K562 (cell line): ENCODE measurements around the gene GJA4. TPM values are rescaled to one million over a fixed set of nuclear protein-coding genes. Genes with fewer than 3 reads are reported as not detected.

Source experiments
- ATAC-seq: fragments of 200-7000 bp; cut with Tn5 transposase; 3 replicates; pipeline ENCODE4 v1.9.1; 2020; ENCODE audit warnings: moderate library complexity
- BruUV-seq: library from RNA; stranded (reverse); fragments of 400-500 nt; replicated peaks from 2 replicates; lab custom pipeline; 2021; lab: Mats Ljungman, UMichigan
- CTCF ChIA-PET: fragments of 300-600 bp; formaldehyde crosslinking; extraction: SDS; loops from one replicate; lab custom pipeline; 2021; ENCODE audit warnings: low intra/inter-chr PET ratio; lab: Yijun Ruan, JAX
- POLR2A ChIA-PET: fragments of 300-600, 350-650 bp; sonication (Branson Sonifier 250); formaldehyde crosslinking; extraction: SDS; loops from one replicate; lab custom pipeline; 2021; ENCODE audit warnings: antibody characterized with exemption, inconsistent platforms; lab: Yijun Ruan, JAX
- DNase-seq, 4 experiments: peaks; one replicate each; pipeline versions ENCODE4 v3.0.0 to v3.0.0-alpha.2; 2011 to 2018; ENCODE audit warnings: low spot score in 3 of 4, mixed read lengths in 3 of 4; ENCODE audit errors: extremely low read depth in 1 of 4
- FAIRE-seq: peaks from 2 replicates; lab custom pipeline; 2011; peaks lifted over from hg19 to GRCh38; lab: Jason Lieb, UNC
- H2AFZ ChIP-seq: 2 replicates; pipeline ENCODE4 v1.6.0; 2011; ENCODE audit warnings: low read depth, low read length, control low read depth, inconsistent platforms
- H3K27ac ChIP-seq: fragments of 200-600 bp; 3 replicates; pipeline ENCODE4 v1.8.0; 2011; ENCODE audit warnings: low read depth, mild to moderate bottlenecking, control low read depth, inconsistent platforms, low read length, moderate library complexity, mixed read lengths; ENCODE audit errors: extremely low read depth
- H3K27me3 ChIP-seq, 2 experiments: fragments of 300-600 bp in 1 of 2; 2 replicates in 1 of 2; 3 replicates in 1 of 2; pipeline versions ENCODE4 v1.6.0 to v1.8.0; 2011; ENCODE audit warnings: inconsistent platforms in 2 of 2, low read length in 2 of 2, mild to moderate bottlenecking in 1 of 2, mixed read lengths in 1 of 2, moderate library complexity in 1 of 2; ENCODE audit not compliant: control insufficient read depth in 2 of 2, insufficient read depth in 2 of 2
- H3K36me3 ChIP-seq: fragments of 300-600 bp; 3 replicates; pipeline ENCODE4 v1.8.0; 2011; ENCODE audit warnings: mild to moderate bottlenecking, low read length, inconsistent platforms; ENCODE audit not compliant: control insufficient read depth, insufficient read depth
- H3K4me1 ChIP-seq, 2 experiments: fragments of 200-600 bp in 1 of 2; replicated peaks in 1 of 2; 2 replicates in 1 of 2; 3 replicates in 1 of 2; pipeline versions ENCODE4 v1.5.1 to v1.8.0; 2011; ENCODE audit warnings: inconsistent platforms in 2 of 2, low read length in 2 of 2, mild to moderate bottlenecking in 1 of 2, mixed read lengths in 1 of 2, moderate library complexity in 1 of 2; ENCODE audit not compliant: control insufficient read depth in 2 of 2, insufficient read depth in 2 of 2
- H3K4me2 ChIP-seq: 2 replicates; pipeline ENCODE4 v1.6.1; 2011; ENCODE audit warnings: low read length, control low read depth, inconsistent platforms, mixed read lengths; ENCODE audit not compliant: insufficient read depth
- H3K4me3 ChIP-seq: fragments of 200-600 bp; sonication (generic), shearing (Covaris generic); 2 replicates; pipeline ENCODE4 v1.5.1; 2016; ENCODE audit warnings: control low read depth, inconsistent platforms
- H3K79me2 ChIP-seq: fragments of 200-600 bp; 3 replicates; pipeline ENCODE4 v1.8.0; 2011; ENCODE audit warnings: low read length, inconsistent platforms; ENCODE audit not compliant: control insufficient read depth, insufficient read depth
- H3K9ac ChIP-seq, 2 experiments: 2 replicates each; pipeline versions ENCODE4 v1.6.0 to v1.6.1; 2011; ENCODE audit warnings: low read depth in 2 of 2, low read length in 2 of 2, control low read depth in 1 of 2, inconsistent platforms in 1 of 2, mild to moderate bottlenecking in 1 of 2, mixed read lengths in 1 of 2; ENCODE audit not compliant: insufficient read depth in 1 of 2
- H3K9me1 ChIP-seq: one replicate; pipeline ENCODE4 v1.6.0; 2011; ENCODE audit warnings: inconsistent platforms, mild to moderate bottlenecking, low read length, moderate library complexity; ENCODE audit not compliant: control insufficient read depth, insufficient read depth
- H3K9me3 ChIP-seq: replicated peaks from 2 replicates; pipeline ENCODE4 v1.5.1; 2011; ENCODE audit warnings: low read depth, low read length, inconsistent platforms; ENCODE audit not compliant: control insufficient read depth, insufficient read depth
- H4K20me1 ChIP-seq: replicated peaks from 2 replicates; pipeline ENCODE4 v1.6.1; 2011; ENCODE audit warnings: low read length, inconsistent platforms, mixed read lengths; ENCODE audit not compliant: control insufficient read depth, insufficient read depth
- CHD2 ChIP-seq: IDR thresholded peaks from 2 replicates; pipeline ENCODE4 v1.6.1; 2011; ENCODE audit warnings: low read depth, low read length
- COPS2 ChIP-seq: fragments of 450-650 bp; conservative IDR thresholded peaks from 2 replicates; pipeline ENCODE4 v1.6.1; 2016; ENCODE audit warnings: mild to moderate bottlenecking, moderate library complexity
- KAT2B ChIP-seq: IDR thresholded peaks from one replicate; pipeline ENCODE4 v1.6.1; 2012; ENCODE audit warnings: low read depth, mild to moderate bottlenecking, control low read depth, inconsistent platforms, low read length, moderate library complexity
- NR2F6 ChIP-seq: fragments of 450-650 bp; formaldehyde crosslinking; IDR thresholded peaks from 2 replicates; pipeline ENCODE4 v1.4.0; 2020; ENCODE audit warnings: mild to moderate bottlenecking
- PCBP2 ChIP-seq: fragments of 200-400 bp; formaldehyde crosslinking; IDR thresholded peaks from 2 replicates; pipeline ENCODE4 v1.6.1; 2018; ENCODE audit warnings: low read length, low read depth, mild to moderate bottlenecking, moderate library complexity; ENCODE audit not compliant: poor library complexity, severe bottlenecking
- PHTF2 ChIP-seq: fragments of 250-450 bp; sonication (Bioruptor Pico); IDR thresholded peaks from 2 replicates; pipeline ENCODE4 v1.5.0; 2021; ENCODE audit warnings: mild to moderate bottlenecking
- PPARD ChIP-seq: fragments of 250-450 bp; sonication (Bioruptor Pico); IDR thresholded peaks from 2 replicates; pipeline ENCODE4 v1.8.0; 2022; ENCODE audit warnings: inconsistent platforms, mild to moderate bottlenecking, moderate library complexity
- RBBP5 ChIP-seq: fragments of 200-600 bp; sonication (generic); IDR thresholded peaks from 2 replicates; pipeline ENCODE4 v1.6.1; 2012; ENCODE audit warnings: borderline replicate concordance, mild to moderate bottlenecking, low read length, control low read depth, inconsistent platforms; ENCODE audit not compliant: insufficient read depth, poor library complexity, severe bottlenecking
- RHOXF2B ChIP-seq: fragments of 250-450 bp; sonication (Bioruptor Pico); conservative IDR thresholded peaks from 2 replicates; pipeline ENCODE4 v1.5.1; 2021
- SMARCA4 ChIP-seq: fragments of 450-650 bp; IDR thresholded peaks from 2 replicates; pipeline ENCODE4 v1.6.1; 2016
- WGBS: fragments of 100-300 bp; shearing (Covaris generic); methylation state at CpG from one replicate; pipeline ENCODE4 v1.1.6; 2016; ENCODE audit warnings: low coverage, mixed read lengths; ENCODE audit not compliant: insufficient coverage; ENCODE audit errors: missing lambda C conversion rate; 5-methylcytosine and 5-hydroxymethylcytosine counted together
- in situ Hi-C: fragments of 300-500 bp; cut with MboI; formaldehyde crosslinking; loops from 4 replicates; pipeline ENCODE4 v1.15.0; 2018; ENCODE audit warnings: inconsistent platforms, mixed read lengths
- intact Hi-C: fragments of 100-400 bp; cut with micrococcal nuclease; formaldehyde crosslinking; loops from 2 replicates; pipeline ENCODE4 v1.14.2; 2022
- polyA plus RNA-seq, 8 experiments: library from polyadenylated mRNA; depleted of rRNA in 4 of 8; stranded (reverse) in 5 of 8; unstranded in 3 of 8; fragments of >200 nt; fragmentation: Nextera tagmentation in 2 of 8; fragmentation: Illumina TruSeq in 1 of 8; extraction: Ambion mirVana in 2 of 8; extraction: Trizol in 1 of 8; gene quantifications; 2 replicates each; pipeline versions ENCODE4 v1.2.1 to v1.2.3, GENCODE V29; 2011 to 2014; ENCODE audit warnings: inconsistent platforms in 1 of 8, missing spikeins in 1 of 8
- total RNA-seq, 7 experiments: library from RNA; depleted of rRNA in 6 of 7; stranded (reverse); fragments of >200 nt in 6 of 7; fragmentation: Illumina TruSeq in 2 of 7; extraction: Trizol in 2 of 7; gene quantifications; 2 replicates each; pipeline versions ENCODE4 v1.2.1 to v1.2.3, GENCODE V29; 2011 to 2021; ENCODE audit warnings: low replicate concordance in 1 of 7

GJA4 gene
- total and polyA plus RNA-seq, 9 of the 15 experiments (the other 6 are each of a cell fraction or from before 2014, with no cell fraction given) = 0.16 to 0.24 TPM; not detected in 7

DNA sequence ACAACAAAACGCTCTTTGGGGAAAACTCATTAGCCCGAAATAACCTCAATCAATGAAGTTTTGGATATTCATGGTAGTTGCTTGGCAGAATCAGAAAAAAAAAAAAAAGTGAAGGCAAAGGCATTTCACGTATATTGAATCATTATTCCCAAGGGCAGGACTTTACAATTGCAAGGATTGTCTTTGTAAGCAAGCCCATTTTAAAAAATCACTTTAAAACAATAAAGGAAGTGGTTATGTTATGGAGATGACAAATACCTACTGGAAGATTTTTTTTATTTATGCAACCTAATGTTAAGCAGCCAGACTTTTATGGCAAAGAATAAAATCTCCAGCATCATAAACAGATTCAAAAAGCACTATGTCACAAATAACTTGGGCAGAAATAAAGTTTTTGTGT, 23.9 kb upstream of the GJA4 start:
- Histone ChIP-seq H3K79me2 (no peaks in the 10 kb centered on the region), H3K4me3 (no peak overlapping the region), H2AFZ (no peak overlapping the region), H3K9ac (no peak overlapping the region), H3K27ac (no peak overlapping the region), H4K20me1 (no peaks in the 10 kb centered on the region), H3K4me2 (no peak overlapping the region), H3K9me3 (no peaks in the 10 kb centered on the region), H3K9me1 (no peaks in the 10 kb centered on the region), H3K27me3 (peaks cover 20 to 23% of the 10 kb centered on the region in 2 experiments), H3K4me1 (no peaks in the 10 kb centered on the region), H3K36me3 (no peaks in the 10 kb centered on the region)
- POLR2A ChIA-PET = no interaction called here
- in situ Hi-C loops = no loop called here
- BruUV-seq = no TSS peak
- 0% methylated on average over 3 of the region's 3 CpGs for WGBS
- FAIRE-seq (peak; percentile 37), DNase-seq (no peak), ATAC-seq (no peak)
- no peak for TF ChIP-seq PCBP2
- TF ChIP-seq COPS2 = no peak
- TF ChIP-seq KAT2B = no peak
- no peak for TF ChIP-seq PPARD (CRISPR knock-in tag)
- TF ChIP-seq PHTF2 (CRISPR knock-in tag) = no peak
- no peak for TF ChIP-seq RHOXF2B (CRISPR knock-in tag)
- TF ChIP-seq NR2F6 (CRISPR knock-in tag) = no peak
- TF ChIP-seq SMARCA4 = no peak
- TF ChIP-seq RBBP5 = no peak
- no peak for TF ChIP-seq CHD2
- CTCF ChIA-PET = no interaction called here
- intact Hi-C loops = no loop called here
